NB4 (cell line): ENCODE results near the gene ADAM17.

Source experiments
- DNase-seq: peaks from one replicate; pipeline ENCODE4 v3.0.0; 2010; ENCODE audit warnings: low read depth
- H3K4me3 ChIP-seq: one replicate; pipeline ENCODE4 v1.5.1; 2011; ENCODE audit warnings: mild to moderate bottlenecking, low read depth, low read length, moderate library complexity
- CTCF ChIP-seq: IDR thresholded peaks from one replicate; pipeline ENCODE4 v1.5.1; 2012; ENCODE audit warnings: low read depth, low read length
- MYC ChIP-seq: IDR thresholded peaks from 2 replicates; pipeline ENCODE4 v1.6.1; 2011; ENCODE audit warnings: low read depth, low read length
- POLR2A ChIP-seq: IDR thresholded peaks from 2 replicates; pipeline ENCODE4 v1.6.1; 2011; ENCODE audit warnings: mild to moderate bottlenecking; ENCODE audit not compliant: insufficient read length; ENCODE audit errors: extremely low read depth
- TF ChIP-seq, protein P1 (sequence below): IDR thresholded peaks from 2 replicates; pipeline ENCODE4 v1.6.1; 2011; ENCODE audit warnings: low read depth, low read length

ADAM17 gene

GRCh38 chr2:9508931-9509330, 46.7 kb downstream of the ADAM17 start:
- TF ChIP-seq MYC (no peak), POLR2A (no peak), CTCF (no peak)
- TF ChIP-seq, protein P1, sequence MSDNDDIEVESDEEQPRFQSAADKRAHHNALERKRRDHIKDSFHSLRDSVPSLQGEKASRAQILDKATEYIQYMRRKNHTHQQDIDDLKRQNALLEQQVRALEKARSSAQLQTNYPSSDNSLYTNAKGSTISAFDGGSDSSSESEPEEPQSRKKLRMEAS = no peak
- no peak overlapping the region for H3K4me3 ChIP-seq
- DNase-seq = peak; percentile 40

- no peak for DNase-seq
- H3K4me3 ChIP-seq = no peak overlapping the region
- TF ChIP-seq, protein P1 = no peak
- TF ChIP-seq CTCF (no peak), POLR2A (no peak), MYC (no peak)
These were observed 57.4 kb downstream of the ADAM17 start for GRCh38 chr2:9498210-9498609.

DNA sequence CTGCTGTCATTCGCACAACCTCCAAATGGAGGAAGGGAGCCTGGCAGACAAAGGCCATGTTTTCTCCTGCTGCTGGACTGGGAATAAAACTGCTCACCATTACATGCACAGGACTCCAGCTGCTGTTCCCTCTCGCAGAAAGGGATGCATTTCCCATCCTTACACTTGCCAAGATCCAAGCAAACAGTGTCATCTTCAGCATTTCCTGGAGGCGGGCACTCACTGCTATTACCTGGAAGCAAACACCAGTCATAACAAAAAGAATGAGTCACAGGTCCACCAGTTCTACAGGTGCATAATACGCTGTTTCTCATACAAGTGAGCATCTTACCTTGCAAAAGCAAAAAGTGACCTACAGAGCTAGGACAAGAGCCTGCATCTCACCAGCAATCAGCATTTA, 58.6 kb downstream of the ADAM17 start:
- no peak overlapping the region for H3K4me3 ChIP-seq
- TF ChIP-seq CTCF (no peak), MYC (no peak), POLR2A (no peak)
- TF ChIP-seq, protein P1 = no peak
- no peak for DNase-seq

DNA sequence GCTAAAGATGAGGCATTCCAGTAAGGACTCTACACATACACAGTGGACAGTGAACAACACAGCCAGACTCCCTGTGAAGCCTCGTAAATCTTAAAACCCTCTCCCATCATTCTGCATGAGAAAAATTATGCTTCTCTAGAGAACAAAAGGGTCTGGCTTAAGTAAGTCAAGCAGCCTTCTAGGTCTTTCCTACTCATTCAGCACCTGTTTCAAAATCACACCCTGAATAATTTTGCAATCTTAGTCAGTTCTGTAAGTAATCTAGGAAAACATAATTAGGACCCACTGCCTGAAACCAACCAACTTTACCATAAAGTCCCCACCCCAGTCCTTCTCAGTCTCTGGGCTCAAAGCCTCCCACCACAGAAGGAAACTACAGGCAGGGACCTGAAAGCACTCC, 61.5 kb downstream of the ADAM17 start:
- no peak overlapping the region for H3K4me3 ChIP-seq
- DNase-seq = no peak
- no peak for TF ChIP-seq POLR2A

GRCh38 chr2:9493478-9493877, 62.2 kb downstream of the ADAM17 start:
- TF ChIP-seq POLR2A (no peak), CTCF (no peak), MYC (no peak)
- TF ChIP-seq, protein P1 = no peak
- H3K4me3 ChIP-seq = no peak overlapping the region
- no peak for DNase-seq

DNA sequence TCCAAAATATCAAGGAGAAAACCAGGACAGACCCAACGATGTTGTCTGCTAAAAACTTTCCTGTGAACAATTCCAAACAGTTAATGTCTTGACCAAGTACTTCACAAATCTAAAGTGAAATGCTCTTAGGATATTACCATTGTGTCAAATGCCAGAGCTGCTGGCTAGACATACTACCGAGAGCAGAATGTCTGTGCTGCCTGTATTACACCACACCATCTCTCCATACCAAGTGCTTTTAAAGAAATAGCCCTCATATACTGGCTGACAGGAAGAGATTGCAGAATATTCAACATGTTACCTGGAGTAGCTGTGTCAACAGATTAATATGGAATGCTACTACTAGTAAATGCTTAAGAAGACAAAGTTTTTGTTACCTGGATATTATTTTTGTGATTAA, 62.7 kb downstream of the ADAM17 start:
- no peak overlapping the region for H3K4me3 ChIP-seq
- no peak for DNase-seq
- TF ChIP-seq CTCF = no peak
